OCI-LY1 (cell line): ENCODE data around the gene ANKS1A.

ENCODE experiments used
- H2AFZ ChIP-seq: fragments of 200-600 bp; sonication (generic), shearing (Covaris generic); 2 replicates; pipeline ENCODE4 v1.6.0; 2014; ENCODE audit warnings: antibody characterized with exemption, mild to moderate bottlenecking, low read length
- H3F3A ChIP-seq: fragments of 200-600 bp; sonication (generic), shearing (Covaris generic); 2 replicates; pipeline ENCODE4 v1.6.0; 2014; ENCODE audit warnings: mild to moderate bottlenecking, antibody characterized with exemption, low read length, moderate library complexity; ENCODE audit not compliant: insufficient read depth
- H3K27ac ChIP-seq: fragments of 200-600 bp; sonication (generic); 2 replicates; pipeline ENCODE4 v1.5.1; 2014; ENCODE audit warnings: low read length, mixed run types, mild to moderate bottlenecking, low read depth; ENCODE audit not compliant: poor library complexity, severe bottlenecking
- H3K27me3 ChIP-seq: fragments of 200-600 bp; sonication (generic); 2 replicates; pipeline ENCODE4 v1.6.0; 2014; ENCODE audit warnings: antibody characterized with exemption, mild to moderate bottlenecking, low read length, moderate library complexity; ENCODE audit not compliant: insufficient read depth
- H3K36me3 ChIP-seq: fragments of 200-600 bp; sonication (generic); 2 replicates; pipeline ENCODE4 v1.6.1; 2014; ENCODE audit warnings: mild to moderate bottlenecking, antibody characterized with exemption, low read length, moderate library complexity, mixed read lengths; ENCODE audit not compliant: insufficient read depth
- H3K4me1 ChIP-seq: fragments of 200-600 bp; sonication (generic); 2 replicates; pipeline ENCODE4 v1.5.1; 2014; ENCODE audit warnings: mild to moderate bottlenecking, low read length, moderate library complexity; ENCODE audit not compliant: insufficient read depth, severe bottlenecking
- H3K4me2 ChIP-seq: fragments of 200-600 bp; sonication (generic), shearing (Covaris generic); 2 replicates; pipeline ENCODE4 v1.6.1; 2014; ENCODE audit warnings: low read length
- H3K4me3 ChIP-seq: fragments of 200-600 bp; sonication (generic); 2 replicates; pipeline ENCODE4 v1.5.1; 2014; ENCODE audit warnings: low read length, low read depth, mild to moderate bottlenecking, mixed read lengths; ENCODE audit not compliant: poor library complexity, severe bottlenecking
- H3K79me2 ChIP-seq: fragments of 200-600 bp; shearing (Covaris generic); 2 replicates; pipeline ENCODE4 v1.6.1; 2016; ENCODE audit warnings: mixed run types, low read length, mixed read lengths; ENCODE audit not compliant: insufficient read depth
- H3K9ac ChIP-seq: fragments of 200-600 bp; sonication (generic), shearing (Covaris generic); 2 replicates; pipeline ENCODE4 v1.6.1; 2014; ENCODE audit warnings: mild to moderate bottlenecking, low read length, mixed read lengths
- H3K9me2 ChIP-seq: fragments of 200-600 bp; sonication (generic), shearing (Covaris generic); 2 replicates; pipeline ENCODE4 v1.6.1; 2014; ENCODE audit warnings: low read depth, mild to moderate bottlenecking, low read length, mixed read lengths
- H3K9me3 ChIP-seq: fragments of 200-600 bp; shearing (Covaris generic); 2 replicates; pipeline ENCODE4 v1.6.1; 2014; ENCODE audit warnings: low read length, mixed read lengths
- H4K20me1 ChIP-seq: fragments of 200-600 bp; sonication (generic), shearing (Covaris generic); 2 replicates; pipeline ENCODE4 v1.6.0; 2016; ENCODE audit warnings: mild to moderate bottlenecking, low read length; ENCODE audit not compliant: insufficient read depth
- EZH2 ChIP-seq: fragments of 200-600 bp; sonication (generic), shearing (Covaris generic); IDR thresholded peaks from 2 replicates; pipeline ENCODE4 v1.8.0; 2017; ENCODE audit warnings: borderline replicate concordance, mixed run types, mild to moderate bottlenecking, antibody characterized with exemption, low read length, moderate library complexity, mixed read lengths
- TF ChIP-seq, protein P1 (sequence below): fragments of 200-600 bp; sonication (generic), shearing (Covaris generic); IDR thresholded peaks from 2 replicates; pipeline ENCODE4 v1.5.1; 2017; ENCODE audit warnings: mild to moderate bottlenecking, antibody characterized with exemption, low read length, moderate library complexity, mixed read lengths

Gene ANKS1A

DNA sequence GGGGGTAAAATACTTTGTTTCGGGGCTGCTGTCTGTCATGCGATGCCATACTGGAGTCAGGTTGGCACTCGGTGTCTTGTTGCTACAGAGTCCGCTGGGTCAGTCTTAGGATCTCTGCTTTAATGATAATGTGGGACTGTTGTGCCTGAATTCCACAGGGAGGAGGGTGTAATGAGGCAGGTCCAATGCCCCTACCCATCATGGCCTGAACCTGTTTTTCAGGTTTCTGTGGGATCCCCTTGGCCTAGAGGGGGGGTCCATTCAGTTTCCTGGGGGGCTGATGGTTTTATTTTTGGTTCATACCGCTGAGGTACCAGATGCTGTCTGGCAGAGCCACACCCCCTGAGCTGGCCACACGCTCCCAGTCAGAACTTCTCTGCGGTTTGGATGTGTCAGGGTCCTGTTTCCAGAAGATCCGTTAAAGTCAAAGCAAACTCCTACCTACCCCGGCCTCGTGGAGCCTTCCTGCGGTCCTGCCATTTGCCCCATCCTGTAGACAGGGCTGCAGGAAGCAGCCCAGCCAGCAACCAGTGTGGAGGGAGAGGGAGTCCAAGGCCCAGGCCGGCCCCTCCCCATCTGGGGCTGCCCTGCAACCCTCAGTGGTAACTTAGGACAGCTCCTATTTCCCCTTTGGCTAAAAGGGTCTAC is 182.4 kb downstream of the ANKS1A start:
- Histone ChIP-seq H4K20me1 (no peaks in the 10 kb centered on the region), H2AFZ (no peak overlapping the region), H3K27me3 (no peaks in the 10 kb centered on the region), H3K9me2 (no peaks in the 10 kb centered on the region), H3K79me2 (no peaks in the 10 kb centered on the region), H3F3A (no peaks in the 10 kb centered on the region), H3K4me2 (no peak overlapping the region), H3K4me3 (no peak overlapping the region), H3K27ac (no peak overlapping the region), H3K9me3 (no peaks in the 10 kb centered on the region), H3K4me1 (peaks cover 8% of the 10 kb centered on the region), H3K36me3 (no peaks in the 10 kb centered on the region; the same call in 1 of the 2 replicates), H3K9ac (no peak overlapping the region)
- TF ChIP-seq, protein P1, sequence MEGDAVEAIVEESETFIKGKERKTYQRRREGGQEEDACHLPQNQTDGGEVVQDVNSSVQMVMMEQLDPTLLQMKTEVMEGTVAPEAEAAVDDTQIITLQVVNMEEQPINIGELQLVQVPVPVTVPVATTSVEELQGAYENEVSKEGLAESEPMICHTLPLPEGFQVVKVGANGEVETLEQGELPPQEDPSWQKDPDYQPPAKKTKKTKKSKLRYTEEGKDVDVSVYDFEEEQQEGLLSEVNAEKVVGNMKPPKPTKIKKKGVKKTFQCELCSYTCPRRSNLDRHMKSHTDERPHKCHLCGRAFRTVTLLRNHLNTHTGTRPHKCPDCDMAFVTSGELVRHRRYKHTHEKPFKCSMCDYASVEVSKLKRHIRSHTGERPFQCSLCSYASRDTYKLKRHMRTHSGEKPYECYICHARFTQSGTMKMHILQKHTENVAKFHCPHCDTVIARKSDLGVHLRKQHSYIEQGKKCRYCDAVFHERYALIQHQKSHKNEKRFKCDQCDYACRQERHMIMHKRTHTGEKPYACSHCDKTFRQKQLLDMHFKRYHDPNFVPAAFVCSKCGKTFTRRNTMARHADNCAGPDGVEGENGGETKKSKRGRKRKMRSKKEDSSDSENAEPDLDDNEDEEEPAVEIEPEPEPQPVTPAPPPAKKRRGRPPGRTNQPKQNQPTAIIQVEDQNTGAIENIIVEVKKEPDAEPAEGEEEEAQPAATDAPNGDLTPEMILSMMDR = no peak
- TF ChIP-seq EZH2 = no peak

DNA sequence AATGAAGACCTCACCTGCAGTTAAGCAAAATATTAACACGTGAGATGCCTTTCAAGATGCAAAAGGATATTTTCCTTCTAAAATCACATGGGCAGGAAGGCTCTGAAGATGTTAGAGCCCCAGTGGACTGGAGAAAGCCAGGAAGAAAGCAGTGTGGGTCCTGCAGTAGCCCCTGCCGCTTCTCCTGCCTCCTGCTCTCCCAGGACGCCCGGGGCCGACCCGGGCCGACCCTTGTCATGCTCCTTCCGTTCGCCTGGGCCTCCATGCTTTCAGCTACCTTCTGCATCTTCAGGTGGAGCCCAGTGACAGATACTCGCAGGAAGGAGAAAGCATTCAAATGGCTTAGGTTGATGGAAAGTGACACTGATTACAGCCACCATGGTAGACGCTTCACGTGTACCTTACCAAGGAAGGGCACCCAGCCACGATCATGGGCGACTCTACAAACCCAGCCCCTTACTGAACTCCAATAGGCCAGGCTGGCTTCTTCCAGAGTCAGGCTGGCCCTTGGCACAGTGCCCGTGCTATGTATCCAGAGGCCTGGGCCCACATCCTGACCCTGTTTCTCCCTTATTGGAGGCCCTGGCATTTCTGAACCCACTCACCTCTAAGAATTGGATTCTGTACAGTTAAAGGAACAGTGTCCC is 183.1 kb downstream of the ANKS1A start:
- Histone ChIP-seq H4K20me1 (no peaks in the 10 kb centered on the region), H3K27me3 (no peaks in the 10 kb centered on the region), H3K36me3 (no peaks in the 10 kb centered on the region; the same call in 1 of the 2 replicates), H3K9ac (no peak overlapping the region), H3K9me3 (no peaks in the 10 kb centered on the region), H3K79me2 (no peaks in the 10 kb centered on the region), H2AFZ (no peak overlapping the region), H3K4me2 (no peak overlapping the region), H3K4me1 (peaks cover under 1% of the 10 kb centered on the region), H3F3A (no peaks in the 10 kb centered on the region), H3K9me2 (no peaks in the 10 kb centered on the region), H3K4me3 (no peak overlapping the region), H3K27ac (no peak overlapping the region)
- TF ChIP-seq, protein P1 = no peak
- TF ChIP-seq EZH2 = no peak

DNA sequence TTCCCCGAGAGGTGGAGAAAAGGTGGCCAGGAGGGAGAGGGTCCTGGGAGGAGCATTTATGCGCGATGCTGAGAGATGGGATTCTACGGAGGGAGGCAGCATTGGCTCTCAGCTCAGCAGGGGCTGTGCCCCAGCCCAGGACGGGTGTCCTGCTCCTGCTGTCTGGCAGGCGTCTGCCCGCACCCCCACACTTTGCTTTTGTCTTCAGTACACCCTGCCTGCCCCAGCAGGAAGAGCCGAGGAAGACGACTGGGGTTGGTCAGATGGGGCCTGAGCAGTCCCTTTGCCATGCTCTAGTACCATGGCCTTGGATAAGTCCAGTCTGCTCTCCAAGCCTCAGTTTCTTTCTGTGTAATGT is 183.6 kb downstream of the ANKS1A start:
- Histone ChIP-seq H3K9me3 (no peaks in the 10 kb centered on the region), H3K36me3 (no peaks in the 10 kb centered on the region; the same call in 1 of the 2 replicates), H3K4me2 (no peak overlapping the region), H3F3A (no peaks in the 10 kb centered on the region), H3K27me3 (no peaks in the 10 kb centered on the region), H3K9ac (no peak overlapping the region), H3K27ac (no peak overlapping the region), H4K20me1 (no peaks in the 10 kb centered on the region), H3K4me1 (no peaks in the 10 kb centered on the region), H3K9me2 (no peaks in the 10 kb centered on the region), H2AFZ (no peak overlapping the region), H3K4me3 (no peak overlapping the region), H3K79me2 (no peaks in the 10 kb centered on the region)
- no peak for TF ChIP-seq EZH2
- TF ChIP-seq, protein P1 = no peak
